ENCODE data around the gene PPP6R3.

GRCh38 chr11:68609761-68610160 is 149.2 kb downstream of the PPP6R3 start:
- TF ChIP-seq POLR2A (IDR thresholded peaks at IDR 0.05; ENCODE audit: low read length) = no peak
- TF ChIP-seq GATA1 (IDR thresholded peaks at IDR 0.05; ENCODE audit: low read depth, low read length) = no peak

Measured in erythroblast (primary cell).